ENCODE results near the gene CD40LG.

Gene CD40LG

DNA sequence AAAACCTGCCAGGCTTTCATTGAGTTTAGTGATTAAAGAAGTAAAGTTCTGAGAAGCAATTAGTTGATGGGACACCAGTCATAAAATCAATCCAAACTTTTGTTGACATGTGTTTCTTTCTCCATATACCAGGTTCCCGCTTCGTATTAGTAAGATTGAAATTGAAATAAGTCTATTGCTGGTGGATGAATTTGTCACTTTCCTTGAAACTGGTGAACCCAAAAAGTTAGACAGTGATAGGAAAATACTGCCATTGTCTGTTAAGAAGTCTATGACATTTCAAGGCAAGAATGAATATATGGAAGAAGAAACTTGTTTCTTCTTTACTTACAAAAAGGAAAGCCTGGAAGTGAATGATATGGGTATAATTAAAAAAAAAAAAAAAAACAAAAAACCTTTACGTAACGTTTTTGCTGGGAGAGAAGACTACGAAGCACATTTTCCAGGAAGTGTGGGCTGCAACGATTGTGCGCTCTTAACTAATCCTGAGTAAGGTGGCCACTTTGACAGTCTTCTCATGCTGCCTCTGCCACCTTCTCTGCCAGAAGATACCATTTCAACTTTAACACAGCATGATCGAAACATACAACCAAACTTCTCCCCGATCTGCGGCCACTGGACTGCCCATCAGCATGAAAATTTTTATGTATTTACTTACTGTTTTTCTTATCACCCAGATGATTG is at the start of gene CD40LG:
Gene CD40LG, plus strand, starts transcription at position 482 of the 684 bp plus-strand sequence. Its CDS starts 91 bp downstream, at position 573.
- DNase-seq = peak; percentile 33

DNA sequence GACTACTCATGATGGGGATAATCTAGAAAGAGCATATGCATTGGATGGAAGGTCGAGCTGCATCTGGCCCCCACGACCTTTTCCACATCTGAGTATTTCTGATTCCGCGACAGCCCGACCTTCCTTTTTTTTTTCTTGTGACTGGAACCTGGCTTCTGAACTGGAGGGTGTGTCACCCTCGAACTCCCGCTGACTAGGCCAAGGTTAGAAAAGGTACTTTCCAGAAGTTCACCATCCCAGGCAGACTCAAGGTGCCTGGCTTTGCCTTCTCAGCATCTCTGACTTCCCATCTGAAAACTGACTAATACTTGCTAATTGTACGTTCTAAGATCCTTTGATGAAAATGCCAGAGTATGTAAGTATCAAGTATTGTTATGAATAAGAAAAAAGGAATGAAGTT is 49.3 kb upstream of the CD40LG start:
- no peak for DNase-seq

DNA sequence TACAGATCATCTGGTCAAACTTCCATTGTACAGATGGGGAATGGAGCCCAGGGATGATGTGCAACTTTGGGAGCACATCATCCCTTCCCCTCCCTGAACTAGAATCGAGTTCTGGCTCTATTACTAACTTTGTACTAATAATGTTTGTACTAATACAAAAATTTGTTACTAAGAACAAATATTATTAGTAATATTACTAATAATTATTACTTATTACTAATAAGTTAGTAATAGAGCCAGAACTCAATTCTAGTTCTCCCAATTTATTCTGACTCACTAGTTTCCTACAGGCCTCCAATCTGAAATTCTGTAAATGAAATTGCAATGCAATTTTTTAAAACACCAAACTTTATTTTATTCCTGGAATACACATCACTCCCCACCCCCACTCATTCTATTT is 47.9 kb upstream of the CD40LG start:
- DNase-seq = no peak

DNA sequence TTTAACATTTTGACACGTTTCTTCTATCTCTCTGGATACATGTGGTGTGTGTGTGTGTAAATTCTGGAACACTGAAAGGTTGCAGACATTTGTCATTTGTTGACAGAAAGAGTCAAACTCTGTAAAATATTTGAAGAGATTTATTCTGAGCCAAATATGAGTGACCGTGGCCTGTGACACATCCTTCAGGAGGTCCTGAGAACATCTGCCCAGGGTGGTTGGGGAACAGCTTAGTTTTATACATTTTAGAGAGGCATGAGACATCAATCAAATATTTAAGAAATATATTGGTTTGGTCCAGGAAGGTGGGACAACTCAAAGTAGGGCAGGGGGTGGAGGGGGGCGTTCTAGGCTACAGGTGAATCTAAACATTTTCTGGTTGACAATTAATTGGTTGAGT is 40.7 kb upstream of the CD40LG start:
- no peak for DNase-seq

DNA sequence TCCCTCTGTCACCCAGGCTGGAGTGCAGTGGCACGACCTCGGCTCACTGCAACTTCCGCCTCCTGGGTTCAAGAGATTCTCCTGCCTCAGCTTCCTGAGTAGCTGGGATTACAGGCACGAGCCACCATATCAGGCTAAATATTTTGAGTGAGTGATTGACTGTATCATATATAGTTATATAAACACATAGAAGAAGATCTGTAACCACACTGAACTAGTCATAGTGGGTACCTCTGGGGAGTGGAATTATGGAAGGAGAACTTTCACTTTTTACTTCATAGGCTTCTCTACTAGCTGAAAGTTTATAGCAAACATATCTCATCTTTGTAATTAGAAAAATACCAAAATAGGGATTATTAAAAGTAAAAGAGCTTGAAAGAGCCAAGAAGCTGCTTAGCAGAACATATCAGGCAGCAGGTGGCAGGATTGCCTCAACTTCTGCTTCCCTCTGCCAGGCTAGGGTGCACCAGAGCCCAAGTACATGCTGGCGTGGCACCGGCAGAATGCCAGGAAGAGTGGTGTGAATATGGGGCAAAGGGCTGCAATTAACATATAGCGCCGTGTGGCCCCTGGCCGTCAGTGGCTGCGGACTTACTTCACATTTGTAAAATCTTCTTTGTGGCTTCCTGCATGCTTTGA is 39.5 kb upstream of the CD40LG start:
- DNase-seq = peak; percentile 39

DNA sequence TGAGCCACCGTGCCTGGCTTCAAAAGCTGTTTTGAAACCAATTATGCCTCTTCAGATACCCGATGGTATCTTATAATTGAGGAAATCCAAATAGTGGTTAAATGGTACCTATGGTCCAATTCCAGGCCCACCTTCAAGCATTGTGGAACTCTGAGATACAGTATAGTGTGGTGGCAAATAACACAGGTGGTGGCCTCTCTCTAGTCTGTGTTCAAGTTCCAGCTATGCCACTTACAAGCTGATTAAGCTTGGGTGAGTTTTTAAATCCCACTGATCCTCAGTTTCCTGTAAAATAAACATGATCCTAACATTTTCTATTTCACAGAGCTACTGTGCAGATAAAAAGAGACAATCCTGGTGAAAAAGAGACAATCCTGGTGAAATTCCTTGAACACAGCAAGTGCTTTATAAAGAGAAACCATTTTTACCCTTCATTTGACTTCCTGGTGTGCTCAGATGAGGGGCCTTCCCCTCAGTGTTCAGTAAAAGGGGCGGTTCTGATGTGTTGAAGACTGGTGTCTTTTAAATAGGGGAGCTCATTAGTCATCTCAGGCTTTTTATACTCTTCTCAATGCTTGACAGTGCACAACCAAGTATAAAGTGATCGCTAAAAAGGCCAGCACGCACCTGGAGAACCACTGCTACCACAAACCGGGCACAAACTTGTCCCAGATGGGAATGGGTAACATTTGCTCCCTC is 30.8 kb upstream of the CD40LG start:
- no peak for DNase-seq

DNA sequence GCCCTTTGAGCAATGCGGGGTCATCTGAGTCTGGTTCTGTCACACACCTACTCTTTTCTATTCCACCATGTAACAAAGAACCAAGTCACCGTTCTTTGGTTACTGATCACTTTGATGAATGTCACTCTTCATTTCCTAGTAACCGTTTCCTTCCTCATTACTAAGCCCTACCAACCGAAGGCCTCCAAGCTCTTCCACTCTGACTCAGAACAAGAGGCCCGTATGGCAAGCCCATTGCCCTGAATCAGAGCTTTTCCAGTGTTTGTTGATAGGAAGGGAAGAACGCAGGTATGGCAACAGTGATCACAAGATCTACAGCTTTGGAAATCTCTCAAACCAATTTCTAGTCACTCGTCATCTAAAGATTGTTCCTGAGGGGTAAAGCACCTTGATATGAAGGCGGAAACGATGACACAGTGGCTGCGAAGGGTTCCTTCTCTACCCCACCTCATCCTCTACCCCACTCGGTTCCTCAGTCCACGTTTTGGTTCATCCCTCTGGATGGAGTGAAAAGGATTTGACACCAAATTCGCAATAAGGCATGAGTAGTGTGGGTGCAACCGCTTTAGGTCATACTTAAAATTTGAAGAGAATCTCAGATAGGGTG is 28.0 kb upstream of the CD40LG start:
- no peak for DNase-seq

DNA sequence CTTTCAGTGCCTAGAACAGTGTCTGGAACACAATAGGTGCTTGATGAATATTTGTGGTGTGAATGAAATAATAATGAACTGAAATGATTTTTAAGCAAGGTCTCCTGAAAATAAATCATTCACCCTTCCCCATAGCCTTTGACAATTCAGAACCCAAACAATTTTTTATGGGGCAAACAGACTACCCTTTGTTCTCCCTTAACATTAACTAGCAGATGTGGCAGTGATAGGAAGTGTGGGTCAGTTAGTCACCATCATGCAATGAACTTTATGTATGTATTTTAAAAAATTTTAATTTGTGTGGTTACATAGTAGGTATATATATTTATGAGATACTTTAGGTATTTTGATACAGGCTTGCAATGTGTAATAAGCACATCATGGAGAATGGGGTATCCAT is 27.2 kb upstream of the CD40LG start:
- DNase-seq = no peak

DNA sequence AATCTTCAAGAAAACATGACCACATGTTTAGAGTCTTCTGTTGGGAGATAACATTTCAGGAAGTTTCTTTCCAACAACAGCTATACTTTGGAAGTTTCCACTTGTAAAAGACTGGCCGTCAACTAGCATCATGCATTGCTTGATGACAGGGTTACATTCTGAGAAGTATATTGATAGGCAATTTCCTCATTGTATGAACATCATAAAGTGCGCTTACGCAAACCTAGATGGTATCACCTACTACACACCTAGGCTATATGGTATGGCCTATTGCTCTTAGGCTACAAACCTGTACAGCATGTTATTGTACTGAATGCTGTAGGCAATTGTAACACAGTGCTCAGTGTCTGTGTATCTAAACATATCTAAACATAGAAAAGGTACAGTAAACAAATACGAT is 25.4 kb upstream of the CD40LG start:
- DNase-seq = no peak

DNA sequence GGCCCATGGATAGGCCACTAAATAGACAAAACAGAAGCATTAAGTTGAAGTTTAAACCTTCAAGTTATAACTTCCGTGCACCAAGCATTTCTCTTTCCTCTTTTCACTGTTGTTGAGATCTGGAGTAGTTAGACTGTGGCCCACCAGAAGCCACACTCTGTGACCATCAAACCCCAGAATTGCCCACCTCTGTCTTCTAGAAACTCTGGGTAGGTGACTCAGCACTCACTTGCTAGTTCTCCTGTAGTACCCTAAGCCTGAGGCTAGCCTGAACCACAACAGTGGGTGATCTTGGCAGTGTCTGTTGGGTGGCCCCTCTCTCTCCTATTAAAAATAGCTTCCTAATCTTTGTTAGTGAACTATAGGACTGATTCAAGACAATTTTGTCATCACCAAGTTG is 24.6 kb upstream of the CD40LG start:
- DNase-seq = no peak

DNA sequence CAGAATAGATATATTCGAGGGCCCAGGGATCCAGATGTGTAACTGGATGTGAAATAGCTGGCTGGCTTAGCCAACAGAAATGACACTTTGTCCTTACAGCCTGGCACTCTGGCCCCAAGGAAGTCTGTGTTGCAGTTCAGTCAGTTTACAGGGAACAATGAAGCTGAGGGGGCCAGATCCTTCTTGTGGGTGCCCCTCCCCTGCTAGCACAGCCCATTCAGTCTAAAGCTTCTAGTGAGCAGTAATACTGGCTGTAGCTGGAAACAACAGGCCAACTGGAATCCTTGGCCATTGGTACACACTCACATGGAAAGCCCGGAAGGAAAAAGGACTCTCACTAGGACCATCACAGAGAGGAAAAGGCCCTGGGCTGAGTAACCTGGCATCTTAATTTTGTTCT is 22.7 kb upstream of the CD40LG start:
- DNase-seq = no peak

DNA sequence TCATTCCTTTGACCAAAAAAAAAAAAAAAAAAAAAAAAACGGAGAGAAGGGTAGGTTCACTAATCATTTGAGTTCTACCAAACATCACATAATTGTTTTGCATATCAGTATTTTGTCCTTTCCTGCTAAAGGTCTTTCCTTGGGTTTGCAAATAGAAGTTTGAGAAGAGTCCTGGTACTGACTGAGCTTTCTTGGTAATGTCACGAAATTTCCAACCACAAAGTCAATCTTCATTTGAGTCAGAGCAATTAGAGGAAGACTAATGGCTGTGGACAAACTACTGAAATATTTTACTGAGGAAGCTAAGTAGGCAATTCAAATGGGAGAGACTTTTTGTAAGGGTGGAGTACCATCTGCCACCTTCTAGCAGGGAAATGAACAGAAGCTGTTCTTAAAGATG is 21.7 kb upstream of the CD40LG start:
- DNase-seq = no peak

DNA sequence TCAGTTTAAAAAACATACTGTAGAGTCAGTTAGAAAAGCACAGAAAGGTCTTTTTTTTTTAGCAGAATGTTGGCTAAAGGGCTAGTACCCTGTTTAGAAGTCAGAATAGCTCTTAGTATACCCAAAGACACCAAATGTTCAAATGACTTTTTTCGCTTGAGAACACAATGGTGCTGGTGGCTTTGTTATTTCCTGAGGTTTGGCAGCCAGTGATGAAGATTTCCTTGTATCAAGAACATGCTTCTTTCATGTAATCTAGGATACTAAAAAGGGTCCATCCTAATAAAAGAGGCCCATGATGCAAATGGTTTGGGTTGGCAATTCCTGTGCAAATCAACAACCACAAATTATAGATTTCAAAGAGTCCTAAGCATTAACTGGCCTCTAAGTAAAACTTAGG is 21.1 kb upstream of the CD40LG start:
- no peak for DNase-seq

DNA sequence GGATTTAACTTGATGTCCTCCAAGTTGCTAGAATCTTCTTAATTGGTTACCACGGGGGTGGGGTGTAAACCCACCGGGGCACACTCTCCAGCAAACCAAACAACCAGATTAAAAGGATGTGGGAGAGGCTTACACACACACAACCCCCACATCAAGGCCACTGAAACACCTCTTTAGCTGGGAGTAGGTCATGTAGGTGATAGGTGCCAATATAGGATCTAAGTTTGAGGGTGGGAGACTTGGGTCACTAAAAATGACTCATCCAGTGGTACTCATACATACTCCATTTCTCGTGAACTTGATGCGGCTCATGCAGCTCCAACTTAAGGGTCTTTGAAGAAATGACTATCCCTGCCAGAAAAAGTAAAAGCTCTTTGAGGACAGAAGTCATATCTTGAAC is 20.5 kb upstream of the CD40LG start:
- DNase-seq = no peak

DNA sequence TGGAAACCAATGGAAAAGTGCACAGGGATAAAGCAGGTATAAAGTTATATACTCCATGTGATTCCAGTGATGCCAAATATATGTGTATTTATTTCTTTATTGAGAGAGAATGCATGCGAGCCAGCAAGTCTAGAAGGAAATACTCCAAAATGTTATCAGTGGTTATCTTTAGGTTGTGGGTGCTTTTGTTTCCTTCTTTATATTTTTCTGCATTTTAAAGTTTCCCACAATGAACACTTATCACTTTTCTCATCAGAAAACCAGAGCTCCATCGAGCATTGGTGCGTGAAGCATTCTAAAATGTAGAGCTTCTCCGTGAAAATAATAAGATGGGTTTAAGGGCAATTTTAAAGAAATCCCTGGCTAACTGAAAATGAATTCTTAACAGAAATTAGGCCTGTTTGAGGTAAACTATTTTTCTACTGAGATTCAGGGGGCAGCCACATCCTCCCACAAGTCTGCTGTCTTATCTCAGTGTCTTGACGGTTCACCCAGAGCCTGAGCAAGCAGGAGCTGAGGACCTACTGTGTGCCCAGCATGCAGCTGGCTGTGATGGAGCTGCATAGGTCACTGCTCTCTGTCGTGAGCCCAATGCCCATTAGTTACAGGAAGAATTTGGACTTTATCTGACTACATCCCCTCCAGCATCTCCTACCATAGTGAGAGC is 18.7 kb upstream of the CD40LG start:
- no peak for DNase-seq

DNA sequence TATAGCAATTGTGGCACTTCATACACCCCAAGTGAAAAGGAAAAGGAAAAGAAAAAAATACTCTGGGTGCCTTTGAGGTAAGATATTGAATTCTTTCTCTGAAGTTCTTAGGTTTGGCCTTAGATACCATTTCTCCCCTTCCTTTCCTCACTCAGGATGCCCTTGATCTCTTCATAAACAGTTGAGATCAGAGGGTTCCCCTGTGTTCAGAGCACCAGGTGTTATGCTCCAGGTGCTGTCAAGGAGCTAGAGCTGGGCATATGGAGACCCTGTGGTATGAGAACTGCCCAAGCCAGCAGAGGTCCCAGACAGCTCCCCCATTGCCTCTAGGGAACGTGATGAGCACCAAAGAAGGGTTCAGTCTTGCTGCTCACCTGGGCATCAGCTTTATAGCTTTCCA is 17.1 kb upstream of the CD40LG start:
- no peak for DNase-seq

DNA sequence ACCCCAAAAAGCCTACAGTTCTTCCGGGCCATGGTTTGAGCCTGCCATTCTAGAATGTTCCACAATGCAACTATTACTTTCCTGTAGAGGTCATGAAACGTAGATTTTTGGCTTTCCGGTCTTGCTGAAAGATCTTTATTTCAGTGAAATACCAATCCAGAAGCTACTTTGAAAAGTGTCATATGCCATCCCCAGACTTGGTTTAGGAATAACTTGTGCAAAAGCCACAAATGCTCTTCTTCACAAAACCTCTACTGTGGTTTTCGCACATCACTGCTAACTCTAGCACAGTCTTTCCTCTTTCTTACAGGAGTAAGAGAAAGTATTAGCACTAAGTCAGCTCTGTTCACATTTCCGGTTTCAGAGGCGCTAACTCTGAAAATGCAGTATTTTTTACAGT is 12.7 kb upstream of the CD40LG start:
- no peak for DNase-seq

DNA sequence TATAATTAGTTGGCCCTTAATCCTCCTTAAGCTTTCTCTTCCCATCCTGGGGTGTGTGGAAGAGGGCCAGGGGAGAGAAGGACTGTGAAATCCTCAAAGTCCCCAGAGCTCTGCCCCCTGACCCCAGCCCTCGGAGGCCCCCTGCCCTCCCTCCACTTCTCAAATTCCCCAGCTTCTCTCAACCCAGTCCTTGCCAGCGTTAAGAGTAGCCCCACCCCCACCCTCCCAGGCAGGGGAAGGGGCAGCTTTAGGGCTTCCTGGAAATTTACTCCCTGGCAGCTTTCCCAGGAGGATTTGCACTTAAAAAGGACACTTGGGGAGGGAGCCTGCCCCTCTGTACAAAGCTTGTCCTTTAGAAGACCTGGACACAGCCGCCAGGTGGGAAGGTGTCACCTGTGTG is 11.8 kb upstream of the CD40LG start:
- no peak for DNase-seq

DNA sequence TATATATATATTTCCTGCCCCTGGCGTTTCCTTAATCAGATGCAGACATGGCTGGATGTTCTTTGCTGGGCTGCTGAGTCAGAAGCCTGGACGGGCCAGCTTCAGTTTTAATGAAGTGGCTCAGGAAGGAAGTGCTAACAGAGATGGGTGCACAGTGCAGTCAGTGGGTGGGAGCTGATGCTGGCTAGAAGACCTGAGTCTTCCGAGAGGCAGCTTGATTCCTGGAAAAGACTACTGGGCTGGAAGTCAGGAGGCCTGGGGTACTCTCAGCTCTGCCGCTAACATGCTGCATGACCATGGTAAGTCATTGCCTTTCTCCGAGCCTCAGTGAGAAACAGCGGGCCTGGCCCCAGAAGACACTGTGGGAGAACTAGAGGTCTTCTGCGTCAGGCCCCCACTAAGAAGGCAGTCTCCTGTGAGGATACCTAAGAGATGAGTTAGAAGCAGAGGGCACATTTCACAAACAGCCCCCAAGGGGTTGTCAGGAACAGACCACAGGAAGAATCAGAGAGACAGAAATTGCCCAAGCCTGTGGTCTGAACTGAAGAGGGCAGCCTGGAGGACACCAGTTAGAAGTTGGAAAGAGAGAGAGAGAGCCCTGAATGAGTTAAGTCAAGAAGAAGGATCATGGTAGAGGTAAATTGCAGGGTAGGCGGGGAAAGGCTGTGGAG is 8.3 kb upstream of the CD40LG start:
- DNase-seq = no peak

DNA sequence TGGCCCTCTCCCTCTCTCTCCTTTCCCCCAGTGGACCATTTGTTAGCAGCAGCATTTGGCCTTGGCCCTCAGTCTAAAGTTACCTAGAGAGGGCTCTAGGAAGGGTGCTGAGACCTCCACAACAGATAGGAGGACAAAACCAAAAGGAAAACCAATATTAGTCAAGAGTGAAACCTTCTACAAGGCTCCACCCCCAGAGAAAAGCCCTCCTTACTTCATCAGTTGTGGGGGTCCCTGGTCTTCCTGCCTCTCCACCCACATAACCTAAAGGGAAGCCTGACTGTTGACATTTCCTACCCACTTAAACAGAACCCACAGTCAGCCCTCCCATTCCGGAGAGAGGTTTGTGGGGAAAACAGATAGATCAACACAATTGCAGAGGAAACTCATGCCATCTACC is 4.7 kb upstream of the CD40LG start:
- no peak for DNase-seq

DNA sequence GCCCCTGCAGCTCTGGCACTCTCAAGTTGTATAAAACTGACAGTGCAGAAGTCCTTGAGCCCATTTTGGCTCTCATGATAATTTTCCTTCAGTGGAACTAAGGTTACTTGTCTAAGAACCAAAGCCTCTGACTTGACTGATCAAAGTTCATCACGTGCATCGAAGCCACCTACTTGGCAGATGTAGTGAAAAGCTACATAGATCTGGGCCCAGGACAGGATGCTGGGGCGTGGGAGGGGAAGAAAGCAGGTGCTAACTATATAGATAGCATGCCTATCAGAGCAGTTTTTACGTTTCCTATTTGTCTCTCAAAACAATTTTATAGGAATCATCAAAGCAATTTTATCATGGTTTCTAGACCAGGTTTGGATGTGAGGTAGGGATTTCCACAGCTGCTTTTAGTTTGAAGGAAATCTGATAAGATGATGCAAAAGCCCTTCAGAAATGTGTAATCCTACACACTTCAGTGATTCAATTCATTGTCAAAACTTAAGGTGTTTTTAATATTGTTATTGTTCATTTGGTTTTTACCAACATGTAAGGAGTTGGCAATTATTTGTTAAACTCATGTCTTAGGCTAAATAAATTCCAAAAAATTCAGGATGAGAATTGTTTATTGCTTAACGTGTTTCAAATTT is 1.2 kb upstream of the CD40LG start:
- peak; percentile 51 for DNase-seq

DNA sequence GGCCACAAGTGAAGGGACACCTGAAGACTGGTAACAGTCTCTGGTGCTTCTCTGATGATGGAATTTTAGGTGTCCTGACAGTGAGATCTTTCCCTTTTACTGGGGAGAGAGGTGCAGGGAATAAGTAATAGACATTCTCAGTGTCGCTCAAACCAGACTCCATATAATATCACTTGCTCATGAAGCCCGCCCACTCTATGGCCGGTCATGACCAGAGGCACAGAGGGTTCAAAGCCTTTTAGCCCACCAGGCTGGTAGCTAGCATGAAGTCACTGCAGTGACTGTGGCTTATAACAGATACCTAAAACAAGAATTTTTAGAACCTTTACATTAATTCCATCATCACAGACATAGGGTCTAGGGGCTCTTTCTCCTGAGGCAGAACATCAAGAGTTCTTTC is 2.9 kb downstream of the CD40LG start:
- no peak for DNase-seq
